B cell (primary cell): ENCODE data around the gene MRNIP. TPM values are rescaled to one million over a fixed set of nuclear protein-coding genes. Genes with fewer than 3 reads are reported as not detected.

Experiments used
- ATAC-seq: fragments of 200-7000 bp; cut with Tn5 transposase; one replicate; pipeline ENCODE4 v1.10.0; 2021; ENCODE audit warnings: low read depth, mild to moderate bottlenecking, moderate number of reproducible peaks, moderate library complexity
- CTCF ChIA-PET: fragments of 350-600 bp; sonication (Branson Sonifier 250); formaldehyde crosslinking; loops from one replicate; lab custom pipeline; 2021; ENCODE audit warnings: antibody characterized with exemption, inconsistent platforms; lab: Charles Lee
- POLR2A ChIA-PET: fragments of 350-600 bp; sonication (Branson Sonifier 250); formaldehyde crosslinking; loops from one replicate; lab custom pipeline; 2021; ENCODE audit warnings: antibody characterized with exemption; lab: Charles Lee
- DNase-seq: peaks from one replicate; pipeline ENCODE4 v3.0.0; 2013
- H2AFZ ChIP-seq: 2 replicates; pipeline ENCODE4 v1.6.1; 2012; ENCODE audit warnings: mild to moderate bottlenecking, low read depth, low read length; ENCODE audit not compliant: insufficient read depth, poor library complexity, severe bottlenecking
- H3K27ac ChIP-seq, 2 donors: 1 replicate in 1 of 2; 2 replicates in 1 of 2; pipeline ENCODE4 v1.5.1; 2012 to 2013; ENCODE audit warnings: low read length in 2 of 2, mild to moderate bottlenecking in 2 of 2, moderate library complexity in 1 of 2
- H3K27me3 ChIP-seq, 4 experiments: fragments of 200-600 bp in 1 of 4; sonication (generic) in 1 of 4; replicated peaks in 1 of 4; 1 replicate in 2 of 4; 2 replicates in 2 of 4; pipeline versions ENCODE4 v1.6.1 to v1.7.0; 2013 to 2016; ENCODE audit warnings: low read length in 3 of 4, mild to moderate bottlenecking in 2 of 4, mixed read lengths in 1 of 4, moderate library complexity in 1 of 4; ENCODE audit not compliant: insufficient read depth in 4 of 4, control insufficient read depth in 3 of 4; ENCODE audit errors: control extremely low read depth in 1 of 4
- H3K36me3 ChIP-seq, 2 experiments: replicated peaks in 1 of 2; 1 replicate in 1 of 2; 2 replicates in 1 of 2; pipeline versions ENCODE4 v1.6.1 to v1.7.1; 2013; ENCODE audit warnings: low read length in 1 of 2; ENCODE audit not compliant: insufficient read depth in 2 of 2, control insufficient read depth in 1 of 2; ENCODE audit errors: control extremely low read depth in 1 of 2, extremely low read depth in 1 of 2
- H3K4me1 ChIP-seq, 2 donors: fragments of 200-600 bp in 1 of 2; sonication (generic) in 1 of 2; 1 replicate in 1 of 2; 2 replicates in 1 of 2; pipeline versions ENCODE4 v1.5.1 to v1.6.1; 2013 to 2017; ENCODE audit warnings: low read length in 2 of 2; ENCODE audit not compliant: control insufficient read depth in 2 of 2, insufficient read depth in 2 of 2
- H3K4me2 ChIP-seq: replicated peaks from 2 replicates; pipeline ENCODE3; 2012; ENCODE audit warnings: mild to moderate bottlenecking, low read depth, low read length; ENCODE audit not compliant: poor library complexity, severe bottlenecking
- H3K4me3 ChIP-seq, 5 experiments: fragments of 200-600 bp in 1 of 5; sonication (generic) in 1 of 5; 1 replicate in 3 of 5; 2 replicates in 2 of 5; pipeline versions ENCODE4 v1.5.1 to v1.7.0; 2011 to 2016; ENCODE audit warnings: low read length in 4 of 5, mild to moderate bottlenecking in 4 of 5, low read depth in 2 of 5, control low read depth in 1 of 5, moderate library complexity in 1 of 5; ENCODE audit not compliant: insufficient read depth in 1 of 5; ENCODE audit errors: control extremely low read depth in 1 of 5, extremely low read depth in 1 of 5
- H3K79me2 ChIP-seq: fragments of 200-600 bp; sonication (generic); one replicate; pipeline ENCODE4 v1.6.0; 2016; ENCODE audit warnings: low read length; ENCODE audit not compliant: control insufficient read depth, insufficient read depth
- H3K9ac ChIP-seq: fragments of 200-600 bp; sonication (generic); 2 replicates; pipeline ENCODE4 v1.6.1; 2017; ENCODE audit warnings: mild to moderate bottlenecking, low read length, moderate library complexity
- H3K9me3 ChIP-seq, 3 donors: one replicate each; pipeline versions ENCODE4 v1.6.1 to v1.7.1; 2013; ENCODE audit warnings: low read length in 2 of 3; ENCODE audit not compliant: control insufficient read depth in 2 of 3, insufficient read depth in 1 of 3; ENCODE audit errors: control extremely low read depth in 1 of 3
- H4K20me1 ChIP-seq: 2 replicates; pipeline ENCODE4 v1.6.0; 2012; ENCODE audit warnings: mild to moderate bottlenecking, low read length; ENCODE audit not compliant: insufficient read depth, control insufficient read depth, poor library complexity, severe bottlenecking
- H3K27ac Mint-ChIP-seq: one replicate; pipeline ENCODE4 v1.8.0; 2021; ENCODE audit warnings: mixed read lengths
- H3K27me3 Mint-ChIP-seq: one replicate; pipeline ENCODE4 v1.8.0; 2021; ENCODE audit warnings: mixed read lengths
- H3K4me1 Mint-ChIP-seq: one replicate; pipeline ENCODE4 v1.8.0; 2021; ENCODE audit warnings: mixed read lengths
- H3K4me3 Mint-ChIP-seq: one replicate; pipeline ENCODE4 v1.8.0; 2021; ENCODE audit warnings: mixed read lengths
- H3K9me3 Mint-ChIP-seq: one replicate; pipeline ENCODE4 v1.8.0; 2022; ENCODE audit warnings: mixed read lengths; ENCODE audit not compliant: insufficient read depth
- EZH2 ChIP-seq: IDR thresholded peaks from 2 replicates; pipeline ENCODE4 v1.6.1; 2012; ENCODE audit warnings: borderline replicate concordance, low read depth, mild to moderate bottlenecking, moderate library complexity, low read length; ENCODE audit not compliant: insufficient read depth, poor library complexity, severe bottlenecking
- WGBS: methylation state at CpG from one replicate; pipeline ENCODE4 v1.1.5; 2013; ENCODE audit warnings: missing lambda C conversion rate; ENCODE audit not compliant: insufficient coverage; 5-methylcytosine and 5-hydroxymethylcytosine counted together
- intact Hi-C: fragments of 100-400 bp; cut with micrococcal nuclease; formaldehyde crosslinking; loops from one replicate; pipeline ENCODE4 v1.10.0; 2022
- polyA plus RNA-seq: library from polyadenylated mRNA; depleted of rRNA; stranded (reverse); fragments of >200 nt; gene quantifications from 2 replicates; pipeline ENCODE4 v1.2.3, GENCODE V29; 2012
- total RNA-seq, 2 donors: library from RNA; stranded (reverse); fragments of 120-200 nt in 1 of 2; gene quantifications; 1 replicate in 1 of 2; 2 replicates in 1 of 2; pipeline versions ENCODE4 v1.2.3 to v1.2.4, GENCODE V29; 2013 to 2022
- TF ChIP-seq, protein P1 (sequence below): fragments of 200-600 bp; IDR thresholded peaks from one replicate; pipeline ENCODE4 v1.8.0; 2022; ENCODE audit warnings: antibody characterized with exemption, mild to moderate bottlenecking

MRNIP gene
- total and polyA plus RNA-seq, 2 donors (not counting 1 experiment from before 2014, with no cell fraction given): 152 to 178 TPM

DNA sequence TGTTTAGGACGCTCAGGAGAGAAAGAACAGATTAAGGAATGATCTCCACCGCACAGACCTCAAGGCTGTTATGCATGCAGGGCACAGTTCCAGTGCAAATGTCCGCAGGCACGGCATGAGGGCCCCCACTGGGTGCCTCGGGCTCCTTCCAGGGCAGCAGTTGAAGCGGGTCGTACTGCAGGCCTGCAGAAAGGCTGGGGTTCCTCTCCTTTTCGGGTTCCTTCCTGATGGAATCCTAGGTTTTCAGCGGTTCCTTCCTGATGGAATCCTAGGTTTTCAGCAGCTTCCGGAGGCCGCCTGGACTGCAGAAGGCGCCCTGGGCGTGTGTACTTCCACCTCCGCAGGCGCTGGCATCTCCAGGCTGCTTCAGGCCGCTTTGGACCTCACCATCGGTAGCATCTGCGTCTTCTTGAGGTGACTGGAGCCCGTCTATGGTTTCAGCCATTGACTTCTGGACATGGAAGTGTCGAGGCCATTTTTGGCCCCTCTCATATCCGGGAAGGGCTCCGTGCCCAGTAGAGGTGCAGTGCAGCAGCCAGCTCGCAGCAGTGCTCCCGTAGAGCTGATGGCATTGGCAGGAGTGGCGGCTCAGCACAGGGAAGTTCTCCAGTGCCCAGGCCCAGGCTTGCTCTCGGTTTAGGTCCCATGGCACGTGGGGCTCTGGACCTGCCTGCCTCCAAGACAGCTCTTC is 46.3 kb downstream of the MRNIP start:
- TF ChIP-seq EZH2: no peak
- TF ChIP-seq, protein P1, sequence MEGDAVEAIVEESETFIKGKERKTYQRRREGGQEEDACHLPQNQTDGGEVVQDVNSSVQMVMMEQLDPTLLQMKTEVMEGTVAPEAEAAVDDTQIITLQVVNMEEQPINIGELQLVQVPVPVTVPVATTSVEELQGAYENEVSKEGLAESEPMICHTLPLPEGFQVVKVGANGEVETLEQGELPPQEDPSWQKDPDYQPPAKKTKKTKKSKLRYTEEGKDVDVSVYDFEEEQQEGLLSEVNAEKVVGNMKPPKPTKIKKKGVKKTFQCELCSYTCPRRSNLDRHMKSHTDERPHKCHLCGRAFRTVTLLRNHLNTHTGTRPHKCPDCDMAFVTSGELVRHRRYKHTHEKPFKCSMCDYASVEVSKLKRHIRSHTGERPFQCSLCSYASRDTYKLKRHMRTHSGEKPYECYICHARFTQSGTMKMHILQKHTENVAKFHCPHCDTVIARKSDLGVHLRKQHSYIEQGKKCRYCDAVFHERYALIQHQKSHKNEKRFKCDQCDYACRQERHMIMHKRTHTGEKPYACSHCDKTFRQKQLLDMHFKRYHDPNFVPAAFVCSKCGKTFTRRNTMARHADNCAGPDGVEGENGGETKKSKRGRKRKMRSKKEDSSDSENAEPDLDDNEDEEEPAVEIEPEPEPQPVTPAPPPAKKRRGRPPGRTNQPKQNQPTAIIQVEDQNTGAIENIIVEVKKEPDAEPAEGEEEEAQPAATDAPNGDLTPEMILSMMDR: no peak
- Histone ChIP-seq H3K27ac (no peak overlapping the region), H3K4me2 (no peak overlapping the region), H3K4me1 (peaks cover 7% of the 10 kb centered on the region in 2 donors), H4K20me1 (no peaks in the 10 kb centered on the region), H3K79me2 (peaks cover 2% of the 10 kb centered on the region), H3K4me3 (no peak overlapping the region), H3K36me3 (peaks cover 0 to 11% of the 10 kb centered on the region in 2 experiments), H3K9me3 (peaks cover 0 to 10% (median 0%) of the 10 kb centered on the region in 3 donors), H2AFZ (no peak overlapping the region), H3K9ac (no peak overlapping the region), H3K27me3 (peaks cover 0 to 4% (median 0%) of the 10 kb centered on the region in 4 experiments)
- no peak overlapping the region for H3K27ac Mint-ChIP-seq
- WGBS: 99% methylated on average over 27 of the region's 27 CpGs
- H3K4me1 Mint-ChIP-seq: peaks cover 11% of the 10 kb centered on the region
- ChIA-PET CTCF (interaction anchor here (1.3 to 3.4 kb wide), 2 partner anchors 10 to 159 kb away, joined by 3 to 17 read pairs; no protein-coding TSS in a partner anchor), POLR2A (no interaction called here)
- intact Hi-C loops: no loop called here
- ATAC-seq (no peak), DNase-seq (no peak)
- no peak overlapping the region for H3K4me3 Mint-ChIP-seq
- H3K27me3 Mint-ChIP-seq: no peaks in the 10 kb centered on the region
- no peaks in the 10 kb centered on the region for H3K9me3 Mint-ChIP-seq
